GM18873 (cell line): Measurements from ENCODE around the gene XPOT.

Source experiments
- ATAC-seq: cut with Tn5 transposase; IDR thresholded peaks from one replicate; pipeline ENCODE4 v1.9.1; 2021; ENCODE audit warnings: mild to moderate bottlenecking, moderate library complexity, moderate number of reproducible peaks; ENCODE audit not compliant: unreplicated experiment, low FRiP score

XPOT gene

DNA sequence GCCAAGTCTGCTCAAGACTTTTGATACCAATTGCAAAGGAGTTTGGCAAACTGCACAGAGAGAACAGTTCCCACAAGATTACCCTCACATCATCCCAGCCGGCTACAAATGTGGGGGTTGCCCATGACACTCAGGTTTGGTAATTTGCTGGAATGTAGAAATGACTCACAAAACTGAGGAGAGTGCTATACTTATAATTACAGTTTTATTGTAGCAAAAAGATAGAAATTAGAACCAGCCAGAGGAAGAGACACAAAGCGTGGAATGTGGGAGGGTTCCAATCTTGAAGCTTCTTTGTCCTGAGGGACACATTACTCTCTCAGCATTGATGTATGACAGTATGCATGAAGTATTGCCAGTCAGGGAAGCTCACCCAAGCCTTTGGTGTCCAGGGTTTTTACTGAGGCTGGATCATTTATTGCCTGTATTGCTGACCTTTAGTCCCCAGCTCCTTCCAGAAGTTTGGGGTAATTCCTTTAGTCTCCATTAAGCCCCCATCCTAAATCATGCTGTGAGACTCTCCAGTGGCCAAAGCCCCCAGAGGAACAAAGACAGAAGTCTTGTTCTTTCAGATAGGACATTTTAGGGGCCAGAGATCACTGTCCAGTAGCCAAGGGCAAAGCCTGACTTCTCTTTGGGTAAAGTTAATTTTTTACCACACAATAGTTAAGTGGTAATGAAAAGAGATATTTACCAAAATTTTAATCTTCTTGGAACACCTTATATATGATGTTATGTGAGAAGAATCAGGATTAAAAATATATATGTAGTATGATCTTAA is 57.6 kb downstream of the XPOT start:
- ATAC-seq: no peak

DNA sequence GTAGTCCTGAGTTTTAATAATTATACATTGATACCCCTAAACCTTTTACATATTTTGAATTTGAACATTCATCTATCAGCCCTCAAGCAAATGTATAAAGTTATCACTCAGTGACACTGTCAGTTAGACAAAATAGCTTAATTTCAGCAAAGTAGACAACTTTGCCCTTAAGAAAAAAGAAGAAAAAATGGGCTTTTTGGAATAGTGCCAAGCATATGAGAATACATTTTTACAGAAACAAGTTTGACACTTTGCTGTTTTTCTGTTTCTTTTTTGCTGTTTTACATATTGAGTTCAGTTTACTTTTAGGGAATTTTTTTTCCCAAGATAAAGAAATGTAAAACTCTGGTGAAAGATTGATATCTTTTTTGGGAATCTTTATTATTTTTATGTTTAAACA is 62.0 kb downstream of the XPOT start:
- no peak for ATAC-seq

DNA sequence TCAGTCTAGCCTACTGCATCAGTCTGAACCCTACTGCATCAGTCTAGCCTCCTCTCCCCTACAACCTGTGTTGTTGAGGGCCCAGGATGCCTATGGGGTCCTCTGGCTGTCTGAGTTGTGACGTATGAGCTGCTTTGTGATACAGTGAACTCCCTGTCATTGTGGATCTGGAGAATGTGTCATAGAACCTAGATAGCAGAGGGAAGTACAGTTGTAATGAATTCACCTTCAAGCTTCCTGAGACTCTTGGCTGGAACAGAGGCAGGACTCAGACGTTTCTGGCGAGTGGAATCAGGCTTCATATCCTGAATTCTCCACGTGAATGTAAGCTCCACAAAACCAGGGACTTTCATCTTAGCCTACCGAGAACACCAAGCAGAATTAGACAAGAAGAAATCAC is 64.8 kb downstream of the XPOT start:
- ATAC-seq: no peak

DNA sequence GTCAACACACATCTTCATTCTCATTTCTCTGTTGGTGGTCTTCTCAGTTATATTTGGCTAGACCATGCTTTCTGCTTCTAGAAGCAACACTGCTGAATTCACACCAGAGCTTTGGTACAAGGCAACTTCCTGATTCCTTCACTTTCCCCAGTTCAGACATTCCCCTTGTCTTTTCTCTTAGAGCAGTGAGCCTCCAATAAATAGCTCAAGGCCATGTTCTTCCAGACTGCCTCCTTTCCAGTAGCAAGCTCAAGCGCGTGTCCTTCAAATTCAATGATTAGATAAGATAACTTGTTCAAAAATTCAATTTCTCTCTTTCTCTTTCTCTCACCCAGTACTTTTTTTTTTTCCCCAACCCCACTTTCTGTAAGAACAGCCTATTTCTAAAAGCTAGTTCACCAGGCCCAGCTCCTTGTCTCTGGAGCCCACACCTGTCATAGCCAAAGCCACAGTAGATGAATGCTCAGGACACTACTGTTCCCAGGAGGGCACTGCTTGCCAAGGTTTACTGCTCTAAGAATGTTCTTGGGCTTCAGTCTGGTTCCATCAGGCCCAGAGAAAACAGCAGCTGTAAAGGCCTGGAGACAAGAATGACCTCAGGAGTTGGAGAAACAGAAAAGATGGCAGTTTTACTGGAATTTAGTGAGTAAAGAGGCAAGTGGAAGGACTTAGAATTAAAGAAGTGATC is 65.4 kb downstream of the XPOT start:
- ATAC-seq: no peak

DNA sequence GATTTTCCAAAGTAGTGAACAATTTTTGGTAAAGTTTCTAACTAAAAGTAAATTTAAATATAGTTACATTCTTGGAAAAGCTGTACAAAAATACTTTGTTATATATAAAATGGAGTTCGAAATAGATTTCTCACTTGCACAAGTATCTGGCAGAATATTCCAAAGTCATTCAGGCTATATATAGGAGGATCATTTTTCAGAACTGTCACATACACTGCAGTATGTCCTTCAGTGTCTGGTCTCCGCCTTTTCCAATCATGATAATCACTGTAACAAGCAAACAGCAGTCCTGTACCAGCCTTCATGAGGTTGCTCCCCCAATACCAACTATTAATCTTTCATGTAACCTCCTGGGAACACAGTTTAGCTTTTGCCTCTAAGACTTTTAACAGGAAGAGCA is 66.3 kb downstream of the XPOT start:
- no peak for ATAC-seq

DNA sequence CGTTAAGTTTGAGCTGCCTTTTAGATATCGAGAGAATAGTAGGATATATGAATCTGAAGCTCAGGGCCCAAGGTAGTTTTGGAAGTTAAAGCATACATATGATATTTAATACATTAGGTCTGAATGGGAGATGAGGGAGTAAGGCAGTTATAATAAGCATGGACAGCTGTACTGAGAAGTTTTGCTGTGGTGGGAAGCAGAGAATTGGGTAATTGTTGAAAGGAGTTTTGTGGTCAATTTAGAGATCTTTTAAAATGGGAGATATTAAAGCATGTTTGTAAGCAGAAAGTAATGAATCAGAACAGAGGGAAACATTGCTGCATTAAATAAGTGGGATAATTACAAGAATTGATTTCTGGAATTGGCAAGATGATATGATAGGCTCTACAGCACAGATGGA is 69.0 kb downstream of the XPOT start:
- no peak for ATAC-seq

DNA sequence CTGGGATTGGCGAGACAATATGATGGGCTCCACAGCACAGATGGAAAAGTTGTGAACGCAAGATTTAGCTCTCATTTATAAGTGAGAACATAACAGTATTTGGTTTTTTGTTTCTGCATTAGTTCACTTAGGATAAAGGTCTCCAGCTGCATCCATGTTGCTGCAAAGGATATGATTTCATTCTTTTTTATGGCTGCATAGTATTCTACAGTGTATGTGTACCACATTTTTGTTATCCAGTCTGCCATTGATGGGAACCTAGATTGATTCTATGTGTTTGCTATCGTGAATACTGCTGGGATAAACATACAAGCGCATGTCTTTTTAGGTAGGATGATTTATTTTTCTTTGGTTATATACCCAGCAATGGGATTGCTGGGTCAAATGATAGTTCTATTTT is 71.3 kb downstream of the XPOT start:
- ATAC-seq: no peak

DNA sequence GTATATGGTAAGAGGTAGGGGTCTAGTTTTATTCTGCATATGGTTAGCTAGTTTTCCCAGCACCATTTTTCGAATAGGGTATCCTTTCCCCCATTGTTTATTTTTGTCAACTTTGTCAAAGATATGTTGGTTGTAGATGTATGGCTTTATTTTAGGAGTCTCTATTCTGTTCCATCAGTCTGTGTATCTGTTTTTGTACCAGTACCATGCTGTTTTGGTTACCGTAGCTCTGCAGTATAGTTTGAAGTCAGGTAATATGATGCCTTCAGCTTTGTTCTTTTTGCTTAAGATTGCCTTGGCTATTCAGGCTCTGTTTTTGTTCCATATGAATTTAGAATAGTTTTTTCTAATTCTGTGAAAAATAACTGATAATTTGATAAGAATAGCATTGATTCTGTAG is 72.7 kb downstream of the XPOT start:
- no peak for ATAC-seq

DNA sequence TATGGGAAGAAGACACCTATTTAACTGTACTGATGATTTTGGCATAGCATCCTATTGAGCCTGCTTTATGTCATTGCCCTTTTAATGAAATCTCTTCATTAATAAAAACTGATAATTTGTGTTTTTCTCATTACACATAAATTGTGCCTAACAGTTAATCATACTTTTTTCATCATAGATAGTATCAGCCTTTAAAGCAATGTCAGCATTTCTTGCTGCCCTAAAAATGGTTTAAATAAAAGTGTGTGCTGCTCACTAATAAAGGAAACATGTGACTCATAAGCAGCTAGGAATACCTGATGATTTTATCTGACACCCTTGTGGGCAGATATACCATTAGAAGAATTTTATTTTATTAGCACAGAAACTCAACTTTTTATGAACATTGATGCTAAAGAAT is 74.5 kb downstream of the XPOT start:
- ATAC-seq: no peak

DNA sequence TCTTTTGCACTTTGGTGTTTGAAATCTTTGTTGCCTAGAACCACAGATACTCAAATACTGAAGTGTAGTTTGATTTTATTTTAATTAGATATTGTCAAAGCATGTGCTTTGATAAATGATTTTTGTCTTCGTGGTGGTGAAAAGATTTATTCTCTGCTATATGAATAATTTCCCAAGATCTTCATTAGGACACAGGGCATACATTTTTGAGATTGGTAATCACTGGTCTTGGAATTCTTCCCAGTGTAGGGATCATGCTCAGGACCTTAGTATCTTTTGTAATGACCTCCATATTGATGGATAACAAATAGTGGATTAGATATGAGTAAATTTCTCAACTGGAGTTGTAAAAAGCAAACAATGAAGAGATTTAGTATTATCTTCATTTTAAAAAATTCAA is 76.0 kb downstream of the XPOT start:
- ATAC-seq: no peak

DNA sequence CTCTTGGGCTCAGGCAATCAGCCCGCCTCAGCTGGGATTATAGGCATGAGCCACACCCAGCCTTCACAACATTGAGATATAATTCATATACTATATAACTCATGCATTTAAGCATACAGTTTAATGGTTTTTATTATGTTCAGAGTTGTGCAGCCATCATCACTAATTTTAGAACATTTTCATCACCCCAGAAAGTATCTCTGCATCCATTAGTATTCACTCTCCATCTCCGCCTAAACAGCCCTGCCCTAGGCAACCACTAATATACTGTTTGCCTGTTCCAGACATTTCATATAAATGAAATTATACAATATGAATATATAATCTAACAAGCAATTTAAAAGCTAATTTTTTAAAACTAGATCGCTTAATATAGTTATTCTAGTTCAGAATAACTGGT is 82.5 kb downstream of the XPOT start:
- no peak for ATAC-seq

DNA sequence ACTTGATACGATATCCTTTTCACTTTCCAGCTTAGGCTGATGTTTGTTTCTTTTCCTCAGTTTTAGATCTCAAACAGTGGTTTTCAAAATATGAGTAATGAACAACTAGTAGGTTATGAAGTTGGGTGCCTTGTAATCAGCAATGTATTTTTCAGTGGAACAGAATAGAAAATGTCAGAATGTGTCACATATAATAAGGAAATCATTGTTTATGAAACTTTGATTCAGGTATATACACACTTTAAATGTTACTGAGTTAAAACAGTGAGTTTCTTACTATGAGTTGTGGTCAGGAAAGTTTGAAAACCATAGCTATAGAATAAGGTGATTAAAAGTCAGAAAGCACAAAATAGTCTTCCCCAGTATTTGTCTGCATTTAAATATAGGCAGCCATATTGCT is 87.5 kb downstream of the XPOT start:
- no peak for ATAC-seq

DNA sequence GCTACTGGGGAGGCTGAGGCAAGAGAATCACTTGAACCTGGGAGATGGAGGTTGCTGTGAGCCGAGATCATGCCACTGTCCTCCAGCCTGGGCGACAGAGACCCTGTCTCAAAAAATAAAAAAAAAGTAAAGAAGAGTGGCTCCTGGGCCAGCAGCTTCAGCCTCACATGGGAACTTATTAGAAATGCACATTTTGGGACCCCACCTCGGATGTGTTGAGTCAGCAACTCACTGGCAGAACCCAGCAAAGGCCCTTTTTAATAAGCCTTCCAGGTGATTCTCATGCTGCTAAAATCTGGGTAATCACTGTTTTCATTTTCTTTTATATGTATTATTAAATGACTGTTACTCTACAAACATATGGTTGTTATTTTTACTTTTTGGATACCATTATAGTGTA is 89.3 kb downstream of the XPOT start:
- ATAC-seq: no peak

DNA sequence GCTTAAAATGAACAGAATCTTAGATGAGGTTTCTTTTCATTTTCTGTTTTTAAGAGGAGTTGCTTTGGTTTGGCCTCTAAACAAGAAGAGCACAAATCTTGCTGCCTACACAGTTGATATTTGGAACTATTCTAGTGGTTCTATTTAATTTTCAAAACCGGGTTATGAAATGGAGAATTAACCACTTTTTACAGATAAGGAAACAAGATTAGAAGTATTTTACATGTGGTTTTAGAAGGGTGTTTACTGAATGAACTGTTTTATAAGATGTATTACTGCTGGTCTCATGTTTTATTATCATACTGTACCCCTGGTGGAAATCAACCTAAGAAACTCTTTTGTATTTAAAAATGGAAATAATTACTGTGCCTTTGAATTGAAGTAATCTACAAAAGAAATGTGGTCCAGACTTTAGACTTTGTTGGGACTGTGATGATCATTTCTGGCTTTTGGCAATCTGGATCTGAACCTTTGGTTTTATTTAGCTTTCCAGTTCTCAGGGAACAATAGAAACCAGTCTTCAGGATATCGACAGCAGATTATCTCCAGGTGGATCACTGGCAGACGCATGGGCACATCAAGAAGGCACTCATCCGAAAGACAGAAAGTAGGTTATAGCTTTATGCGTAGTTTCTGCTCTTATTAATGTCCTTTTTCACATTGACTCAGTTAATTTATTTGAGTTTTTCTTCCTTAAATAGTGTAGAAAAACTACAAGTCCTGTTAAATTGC is 91.0 kb downstream of the XPOT start:
- ATAC-seq: no peak

DNA sequence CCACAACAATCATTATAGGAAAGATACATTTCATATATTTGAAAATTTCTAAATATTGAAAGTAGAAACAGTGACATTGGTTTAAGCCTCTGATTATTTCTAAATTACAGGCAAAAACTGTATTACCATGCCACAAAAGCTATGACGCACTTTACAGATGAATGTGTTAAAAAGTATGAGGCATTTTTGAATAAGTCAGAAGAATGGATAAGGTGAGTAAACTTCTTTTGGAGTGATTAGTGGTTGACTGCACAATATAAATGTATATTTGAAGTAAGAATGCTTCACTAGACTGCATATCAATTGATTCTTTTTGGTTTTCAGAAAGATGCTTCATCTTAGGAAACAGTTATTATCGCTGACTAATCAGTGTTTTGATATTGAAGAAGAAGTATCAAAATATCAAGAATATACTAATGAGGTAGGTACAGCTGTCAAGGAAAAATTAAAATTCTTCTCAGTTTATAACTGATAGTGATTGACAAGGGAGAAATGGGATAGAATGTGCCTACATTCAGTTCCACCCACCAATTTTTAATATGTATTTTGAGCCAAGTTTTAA is 92.7 kb downstream of the XPOT start:
- ATAC-seq: no peak

DNA sequence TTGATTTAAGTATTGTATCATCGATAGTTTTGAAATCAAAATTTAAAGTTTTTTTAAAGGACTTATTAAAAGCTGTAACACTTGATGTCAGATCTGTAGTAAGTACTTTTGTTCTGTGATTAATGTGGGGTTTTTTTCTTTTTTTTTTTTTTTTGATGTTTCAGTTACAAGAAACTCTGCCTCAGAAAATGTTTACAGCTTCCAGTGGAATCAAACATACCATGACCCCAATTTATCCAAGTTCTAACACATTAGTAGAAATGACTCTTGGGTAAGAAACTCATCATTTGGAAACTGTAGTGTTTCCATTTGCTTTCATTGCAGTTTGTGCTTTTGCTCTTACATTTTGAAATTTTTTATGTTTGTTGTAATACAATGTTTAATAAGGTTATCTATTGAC is 93.3 kb downstream of the XPOT start:
- ATAC-seq: no peak

DNA sequence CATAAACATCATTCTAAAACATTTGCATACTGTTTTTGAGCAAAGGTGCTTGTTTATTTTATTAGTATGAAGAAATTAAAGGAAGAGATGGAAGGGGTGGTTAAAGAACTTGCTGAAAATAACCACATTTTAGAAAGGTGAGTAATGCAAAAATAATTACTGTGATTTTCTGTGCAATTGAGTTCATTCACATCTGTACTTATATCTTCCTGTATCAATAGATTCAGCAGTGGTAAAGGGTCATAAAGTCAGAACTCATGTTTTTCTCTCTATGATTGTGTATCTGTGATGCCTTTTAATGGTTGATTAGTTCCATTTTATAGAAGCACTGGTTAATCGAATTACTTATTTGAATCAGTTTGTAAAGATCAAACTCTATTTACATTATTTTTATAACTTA is 93.7 kb downstream of the XPOT start:
- no peak for ATAC-seq

DNA sequence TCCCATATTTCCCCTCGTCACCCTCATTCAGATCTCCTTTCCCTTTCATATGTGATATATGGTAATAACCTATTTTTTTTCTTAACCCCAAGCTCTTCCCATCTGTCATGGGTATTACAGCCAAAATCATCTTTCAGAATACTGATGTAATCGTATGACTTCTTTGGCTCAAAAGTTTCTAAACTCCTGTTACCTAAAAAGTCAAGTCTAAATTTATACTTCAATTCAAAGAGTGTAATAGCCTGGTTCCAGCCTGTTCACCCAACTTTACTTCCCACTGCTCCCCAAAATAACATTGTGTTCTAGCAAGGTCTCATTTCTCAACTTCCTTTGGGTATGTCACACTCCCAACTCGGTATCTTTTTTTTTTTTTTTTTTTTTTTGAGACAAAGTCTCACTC is 96.2 kb downstream of the XPOT start:
- ATAC-seq: no peak
